Measurements from ENCODE around the gene OR2T8.

DNA sequence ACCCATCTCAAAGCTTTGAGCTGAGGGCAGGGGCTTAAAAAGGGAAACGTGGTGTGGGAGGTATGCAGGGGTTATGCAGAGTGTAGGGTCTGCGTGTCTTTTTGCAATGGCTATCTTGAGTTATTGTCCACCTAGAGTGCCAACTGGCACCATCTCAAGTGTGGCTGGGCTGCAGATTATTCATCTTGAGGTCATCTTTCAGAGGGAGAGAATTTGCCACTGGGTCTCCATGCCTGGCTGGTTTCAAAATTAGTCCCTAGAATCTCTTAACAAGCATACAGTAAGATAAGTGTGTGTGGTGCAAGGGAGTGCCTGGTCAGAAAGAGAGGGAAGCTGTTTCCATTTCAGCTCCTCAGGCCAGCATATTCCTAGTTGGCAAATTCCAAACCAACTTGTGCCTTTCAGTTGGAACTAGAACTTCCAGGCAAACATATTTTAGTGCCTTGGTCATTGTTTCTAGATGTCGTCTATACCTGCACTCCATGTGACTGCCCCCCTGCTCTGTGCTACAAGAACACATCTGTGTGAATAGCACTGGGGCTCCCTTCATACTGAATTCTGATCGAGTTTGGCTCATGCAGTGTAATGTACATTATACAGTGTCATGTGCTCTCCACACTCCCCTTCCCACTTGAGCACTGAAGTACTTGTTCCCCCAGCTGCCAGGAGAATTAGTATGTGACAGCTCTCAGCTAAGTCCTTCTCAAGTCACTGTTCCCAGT, 5.0 kb upstream of the OR2T8 start:
- TF ChIP-seq, protein P1, sequence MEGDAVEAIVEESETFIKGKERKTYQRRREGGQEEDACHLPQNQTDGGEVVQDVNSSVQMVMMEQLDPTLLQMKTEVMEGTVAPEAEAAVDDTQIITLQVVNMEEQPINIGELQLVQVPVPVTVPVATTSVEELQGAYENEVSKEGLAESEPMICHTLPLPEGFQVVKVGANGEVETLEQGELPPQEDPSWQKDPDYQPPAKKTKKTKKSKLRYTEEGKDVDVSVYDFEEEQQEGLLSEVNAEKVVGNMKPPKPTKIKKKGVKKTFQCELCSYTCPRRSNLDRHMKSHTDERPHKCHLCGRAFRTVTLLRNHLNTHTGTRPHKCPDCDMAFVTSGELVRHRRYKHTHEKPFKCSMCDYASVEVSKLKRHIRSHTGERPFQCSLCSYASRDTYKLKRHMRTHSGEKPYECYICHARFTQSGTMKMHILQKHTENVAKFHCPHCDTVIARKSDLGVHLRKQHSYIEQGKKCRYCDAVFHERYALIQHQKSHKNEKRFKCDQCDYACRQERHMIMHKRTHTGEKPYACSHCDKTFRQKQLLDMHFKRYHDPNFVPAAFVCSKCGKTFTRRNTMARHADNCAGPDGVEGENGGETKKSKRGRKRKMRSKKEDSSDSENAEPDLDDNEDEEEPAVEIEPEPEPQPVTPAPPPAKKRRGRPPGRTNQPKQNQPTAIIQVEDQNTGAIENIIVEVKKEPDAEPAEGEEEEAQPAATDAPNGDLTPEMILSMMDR (conservative IDR thresholded peaks at IDR 0.05; ENCODE audit: low read depth, low read length): no peak
- TF ChIP-seq EZH2phosphoT487 (IDR thresholded peaks at IDR 0.05; ENCODE audit: borderline replicate concordance, low read length): no peak
